ENCODE data around the gene SLCO3A1. TPM values are rescaled to one million over a fixed set of nuclear protein-coding genes. Genes with fewer than 3 reads are reported as not detected.

SLCO3A1 gene
- total and polyA plus RNA-seq, 2 of the 8 experiments (the other 6 are each of a cell fraction or from before 2014, with no cell fraction given): 15.1 to 20.4 TPM

GRCh38 chr15:91909111-91909510, 55.6 kb downstream of the SLCO3A1 start:
- H2AK5ac ChIP-seq (ENCODE audit: low read depth, low read length): no peak overlapping the region
- no peak for TF ChIP-seq MAX (IDR thresholded peaks at IDR 0.05)
- no peak for TF ChIP-seq RNF2 (IDR thresholded peaks at IDR 0.05; ENCODE audit: borderline replicate concordance, low read depth, low read length, missing control alignments, poor library complexity, severe bottlenecking)
- TF ChIP-seq SP4 (IDR thresholded peaks at IDR 0.05; ENCODE audit: low read length): no peak
- TF ChIP-seq NANOG (IDR thresholded peaks at IDR 0.05; ENCODE audit: insufficient read depth, low read depth, low read length, poor library complexity, severe bottlenecking): no peak
- no peak for TF ChIP-seq TAF1 (IDR thresholded peaks at IDR 0.05; ENCODE audit: low read depth, low read length)
- TF ChIP-seq EGR1 (IDR thresholded peaks at IDR 0.05; ENCODE audit: borderline replicate concordance, low read depth, low read length): no peak
- no peak for TF ChIP-seq SIX5 (IDR thresholded peaks at IDR 0.05; ENCODE audit: low read depth, low read length)
- no peak for TF ChIP-seq YY1 (IDR thresholded peaks at IDR 0.05; ENCODE audit: low read depth, low read length)
- TF ChIP-seq EP300 (IDR thresholded peaks at IDR 0.05; ENCODE audit: borderline replicate concordance in 1 of 2, low read depth in 2 of 2, low read length in 2 of 2): no peak
- no peak for TF ChIP-seq TAF7 (optimal IDR thresholded peaks at IDR 0.05; ENCODE audit: borderline replicate concordance, low read depth, low read length)
- TF ChIP-seq POLR2A (IDR thresholded peaks at IDR 0.05; ENCODE audit: control extremely low read depth in 1 of 2, low read depth in 2 of 2, low read length in 2 of 2): no peak
- TF ChIP-seq CREB1 (IDR thresholded peaks at IDR 0.05): no peak
- TF ChIP-seq E2F6 (IDR thresholded peaks at IDR 0.05): no peak

More at GRCh38 chr15:91909111-91909510, 55.6 kb downstream of the SLCO3A1 start:
- Histone ChIP-seq H2BK5ac (ENCODE audit: low read depth, low read length) (no peak overlapping the region), H4K5ac (ENCODE audit: insufficient read length, low read depth, low read length) (no peak overlapping the region), H2BK120ac (replicated peaks; ENCODE audit: low read depth, low read length) (no peak overlapping the region), H2BK15ac (ENCODE audit: low read length) (no peak overlapping the region), H3K18ac (ENCODE audit: extremely low read depth, low read length) (no peak overlapping the region), H3K14ac (ENCODE audit: insufficient read length) (no peak overlapping the region), H3K4me2 (ENCODE audit: insufficient read depth in 1 of 2, low read depth in 2 of 2, low read length in 2 of 2) (no peak overlapping the region), H4K8ac (ENCODE audit: extremely low read depth, insufficient read depth, low read length) (no peak overlapping the region), H2BK12ac (ENCODE audit: low read depth, low read length) (no peak overlapping the region), H3K36me3 (ENCODE audit: control insufficient read depth in 2 of 4, insufficient read depth in 4 of 4, low read length in 3 of 4) (no peaks in the 10 kb centered on the region), H3K56ac (replicated peaks; ENCODE audit: insufficient read length, low read depth, low read length) (no peak overlapping the region), H3K4me3 (ENCODE audit: extremely low read depth in 1 of 4, insufficient read depth in 2 of 4, low read depth in 3 of 4, low read length in 4 of 4) (no peak overlapping the region), H4K20me1 (replicated peaks in 1 of 2; ENCODE audit: control insufficient read depth in 1 of 2, insufficient read depth in 2 of 2, low read length in 2 of 2) (no peaks in the 10 kb centered on the region), H3K23ac (ENCODE audit: insufficient read length) (no peak overlapping the region), H3K23me2 (ENCODE audit: low read depth, low read length) (no peaks in the 10 kb centered on the region), H4K91ac (replicated peaks; ENCODE audit: insufficient read length, low read length) (no peak overlapping the region), H3K9ac (replicated peaks in 1 of 4; ENCODE audit: extremely low read depth in 1 of 4, low read depth in 3 of 4, low read length in 3 of 4) (no peak overlapping the region), H3K27ac (ENCODE audit: low read depth, low read length) (no peak overlapping the region), H3K27me3 (replicated peaks in 1 of 4; ENCODE audit: control insufficient read depth in 3 of 4, extremely low read depth in 1 of 4, insufficient read depth in 3 of 4, low read length in 3 of 4) (no peaks in the 10 kb centered on the region), H3K79me2 (ENCODE audit: control insufficient read depth in 1 of 2, insufficient read depth in 2 of 2, low read length in 2 of 2) (no peaks in the 10 kb centered on the region), H2BK20ac (ENCODE audit: low read length) (no peak overlapping the region), H3K79me1 (ENCODE audit: low read depth, low read length) (no peaks in the 10 kb centered on the region; the same call in 1 of the 2 replicates), H3K4ac (replicated peaks; ENCODE audit: insufficient read length, low read depth, low read length) (no peak overlapping the region), H3K4me1 (replicated peaks in 1 of 4; ENCODE audit: control insufficient read depth in 3 of 4, insufficient read depth in 4 of 4, low read length in 3 of 4) (peaks cover 0 to 2% (median 0%) of the 10 kb centered on the region in 4 experiments; a peak in 2 of 7 replicates), H3K9me3 (ENCODE audit: insufficient read depth in 2 of 2, low read depth in 1 of 2, low read length in 1 of 2) (no peaks in the 10 kb centered on the region), H2AFZ (ENCODE audit: low read length) (no peak overlapping the region)
- POLR2A ChIA-PET (ENCODE audit: partially characterized antibody): no interaction called here
- no peak for DNase-seq (ENCODE audit: low read depth in 1 of 2, low spot score in 2 of 2)
- FAIRE-seq: no peak
- CTCF ChIA-PET (ENCODE audit: partially characterized antibody): interaction anchor here (0.6 to 2.3 kb wide), 6 partner anchors 17 to 242 kb away, joined by 3 to 10 read pairs (median 3); no protein-coding TSS in a partner anchor
- 90% methylated on average over 2 of the region's 2 CpGs; no CpG with 5 or more reads in 1 of the 2 experiments for WGBS, 2 experiments (ENCODE audit: extremely low coverage in 1 of 2, insufficient coverage in 1 of 2, insufficient read length in 1 of 2, insufficient replicate concordance in 2 of 2, low coverage in 1 of 2, low lambda C conversion rate in 2 of 2, missing lambda C conversion rate in 1 of 2)
